Activated naive CD4-positive, alpha-beta T cell treated with anti-CD3 and anti-CD28 coated beads, Interleukin-2, amount 50 U/mL, for 24 hours (primary cell): ENCODE data around the gene BTN2A1.
A peak's percentile ranks its signal among the peaks of the same experiment; 100 is the strongest.
"Not testable (repeated sequence)": the region's sequence is repeated elsewhere in the genome, so short reads cannot be mapped to it uniquely, and the experiment has no call there.

Experiments
- H3K27ac Mint-ChIP-seq: one replicate; pipeline ENCODE4 v1.8.0; 2021; ENCODE audit warnings: mild to moderate bottlenecking, mixed read lengths
- H3K27me3 Mint-ChIP-seq: one replicate; pipeline ENCODE4 v1.8.0; 2021; ENCODE audit warnings: mixed read lengths
- H3K36me3 Mint-ChIP-seq: one replicate; pipeline ENCODE4 v1.8.0; 2021; ENCODE audit warnings: mixed read lengths
- H3K4me1 Mint-ChIP-seq: one replicate; pipeline ENCODE4 v1.8.0; 2021; ENCODE audit warnings: mixed read lengths
- H3K4me3 Mint-ChIP-seq: one replicate; pipeline ENCODE4 v1.8.0; 2021; ENCODE audit warnings: mild to moderate bottlenecking, mixed read lengths
- H3K9me3 Mint-ChIP-seq: one replicate; pipeline ENCODE4 v1.8.0; 2021; ENCODE audit warnings: mixed read lengths

Gene BTN2A1

GRCh38 chr6:26447257-26447656 lies 10.5 kb upstream of the BTN2A1 start:
- no peaks in the 10 kb centered on the region for H3K27me3 Mint-ChIP-seq
- H3K4me1 Mint-ChIP-seq: peaks cover 59% of the 10 kb centered on the region
- H3K4me3 Mint-ChIP-seq: no peak overlapping the region
- no peak overlapping the region for H3K27ac Mint-ChIP-seq
- H3K9me3 Mint-ChIP-seq: no peaks in the 10 kb centered on the region
- H3K36me3 Mint-ChIP-seq: peaks cover 25% of the 10 kb centered on the region

GRCh38 chr6:26450240-26450639 lies 7.5 kb upstream of the BTN2A1 start:
- no peak overlapping the region for H3K4me3 Mint-ChIP-seq
- no peaks in the 10 kb centered on the region for H3K27me3 Mint-ChIP-seq
- peaks cover 16% of the 10 kb centered on the region for H3K36me3 Mint-ChIP-seq
- peaks cover 32% of the 10 kb centered on the region for H3K4me1 Mint-ChIP-seq
- peak overlapping the region; percentile 76 for H3K27ac Mint-ChIP-seq
- H3K9me3 Mint-ChIP-seq: no peaks in the 10 kb centered on the region

GRCh38 chr6:26452631-26453235 lies 5.0 kb upstream of the BTN2A1 start:
- H3K36me3 Mint-ChIP-seq: peaks cover 15% of the 10 kb centered on the region
- H3K4me3 Mint-ChIP-seq: no peak overlapping the region
- no peaks in the 10 kb centered on the region for H3K9me3 Mint-ChIP-seq
- no peak overlapping the region for H3K27ac Mint-ChIP-seq
- H3K27me3 Mint-ChIP-seq: no peaks in the 10 kb centered on the region
- H3K4me1 Mint-ChIP-seq: peaks cover 28% of the 10 kb centered on the region

- Mint-ChIP-seq H3K36me3 (peaks cover 12% of the 10 kb centered on the region), H3K4me3 (no peak overlapping the region), H3K27ac (no peak overlapping the region), H3K4me1 (peaks cover 34% of the 10 kb centered on the region), H3K27me3 (no peaks in the 10 kb centered on the region), H3K9me3 (no peaks in the 10 kb centered on the region)
These were observed 3.1 kb upstream of the BTN2A1 start for GRCh38 chr6:26454631-26455030.

- Mint-ChIP-seq H3K4me3 (no peak overlapping the region), H3K4me1 (peaks cover 37% of the 10 kb centered on the region), H3K36me3 (peaks cover 16% of the 10 kb centered on the region), H3K27ac (no peak overlapping the region), H3K9me3 (no peaks in the 10 kb centered on the region), H3K27me3 (no peaks in the 10 kb centered on the region)
These were observed 2.3 kb upstream of the BTN2A1 start for GRCh38 chr6:26455357-26455970.

GRCh38 chr6:26457264-26457805 lies 420 bp upstream of the BTN2A1 start:
- Mint-ChIP-seq H3K27ac (peak overlapping the region; percentile 99), H3K36me3 (peaks cover 18% of the 10 kb centered on the region), H3K4me3 (peak overlapping the region; percentile 100), H3K27me3 (no peaks in the 10 kb centered on the region), H3K9me3 (no peaks in the 10 kb centered on the region), H3K4me1 (peaks cover 53% of the 10 kb centered on the region)

GRCh38 chr6:26459023-26459810 lies 1.5 kb downstream of the BTN2A1 start:
- Mint-ChIP-seq H3K4me1 (peaks cover 68% of the 10 kb centered on the region), H3K9me3 (no peaks in the 10 kb centered on the region), H3K27ac (peak overlapping the region; percentile 31), H3K4me3 (peak overlapping the region; percentile 59), H3K36me3 (peaks cover 23% of the 10 kb centered on the region), H3K27me3 (no peaks in the 10 kb centered on the region)

- Mint-ChIP-seq H3K36me3 (peaks cover 33% of the 10 kb centered on the region), H3K4me3 (peak overlapping the region; percentile 19), H3K4me1 (peaks cover 83% of the 10 kb centered on the region)
- not testable (repeated sequence) for H3K27ac Mint-ChIP-seq, H3K9me3 Mint-ChIP-seq, H3K27me3 Mint-ChIP-seq
These were observed 3.6 kb downstream of the BTN2A1 start for GRCh38 chr6:26461353-26461752.

- peak overlapping the region; percentile 48 for H3K27ac Mint-ChIP-seq
- peaks cover 39% of the 10 kb centered on the region for H3K36me3 Mint-ChIP-seq
- H3K27me3 Mint-ChIP-seq: no peaks in the 10 kb centered on the region
- H3K4me3 Mint-ChIP-seq: no peak overlapping the region
- H3K9me3 Mint-ChIP-seq: no peaks in the 10 kb centered on the region
- peaks cover 66% of the 10 kb centered on the region for H3K4me1 Mint-ChIP-seq
These were observed 6.3 kb downstream of the BTN2A1 start for GRCh38 chr6:26464014-26464413.

- Mint-ChIP-seq H3K4me1 (peaks cover 61% of the 10 kb centered on the region), H3K27ac (peak overlapping the region; percentile 48), H3K27me3 (no peaks in the 10 kb centered on the region), H3K9me3 (no peaks in the 10 kb centered on the region), H3K36me3 (peaks cover 36% of the 10 kb centered on the region), H3K4me3 (no peak overlapping the region)
These were observed 6.8 kb downstream of the BTN2A1 start for GRCh38 chr6:26464416-26465131.

- Mint-ChIP-seq H3K27ac (no peak overlapping the region), H3K9me3 (no peaks in the 10 kb centered on the region), H3K4me1 (peaks cover 49% of the 10 kb centered on the region), H3K4me3 (no peak overlapping the region), H3K27me3 (no peaks in the 10 kb centered on the region), H3K36me3 (peaks cover 26% of the 10 kb centered on the region)
These were observed 8.0 kb downstream of the BTN2A1 start for GRCh38 chr6:26465776-26466175.

- Mint-ChIP-seq H3K27ac (peak overlapping the region; percentile 47), H3K9me3 (peaks cover 5% of the 10 kb centered on the region), H3K27me3 (no peaks in the 10 kb centered on the region), H3K4me1 (peaks cover 39% of the 10 kb centered on the region), H3K4me3 (no peak overlapping the region), H3K36me3 (peaks cover 23% of the 10 kb centered on the region)
These were observed 11.1 kb downstream of the BTN2A1 start for GRCh38 chr6:26468829-26469228.

- H3K4me1 Mint-ChIP-seq: peaks cover 36% of the 10 kb centered on the region
- peaks cover 5% of the 10 kb centered on the region for H3K9me3 Mint-ChIP-seq
- H3K27me3 Mint-ChIP-seq: no peaks in the 10 kb centered on the region
- H3K4me3 Mint-ChIP-seq: no peak overlapping the region
- peak overlapping the region; percentile 10 for H3K27ac Mint-ChIP-seq
- peaks cover 13% of the 10 kb centered on the region for H3K36me3 Mint-ChIP-seq
These were observed 12.9 kb downstream of the BTN2A1 start for GRCh38 chr6:26470643-26471042.

- peaks cover 5% of the 10 kb centered on the region for H3K9me3 Mint-ChIP-seq
These were observed 14.2 kb downstream of the BTN2A1 start for GRCh38 chr6:26471970-26472369.

GRCh38 chr6:26472549-26473290 lies 15.0 kb downstream of the BTN2A1 start:
- H3K27me3 Mint-ChIP-seq: no peaks in the 10 kb centered on the region
- H3K27ac Mint-ChIP-seq: peak overlapping the region; percentile 100
- H3K36me3 Mint-ChIP-seq: peaks cover 7% of the 10 kb centered on the region
- peak overlapping the region; percentile 99 for H3K4me3 Mint-ChIP-seq
- peaks cover 54% of the 10 kb centered on the region for H3K4me1 Mint-ChIP-seq
- peaks cover 5% of the 10 kb centered on the region for H3K9me3 Mint-ChIP-seq

More at GRCh38 chr6:26471970-26472369, 14.2 kb downstream of the BTN2A1 start:
- no peak overlapping the region for H3K27ac Mint-ChIP-seq
- H3K4me1 Mint-ChIP-seq: peaks cover 46% of the 10 kb centered on the region
- no peak overlapping the region for H3K4me3 Mint-ChIP-seq
- no peaks in the 10 kb centered on the region for H3K27me3 Mint-ChIP-seq
- peaks cover 9% of the 10 kb centered on the region for H3K36me3 Mint-ChIP-seq
